Chondrocyte (in vitro differentiated cells): ENCODE results near the gene PRR14L. TPM values are rescaled to one million over a fixed set of nuclear protein-coding genes. Genes with fewer than 3 reads are reported as not detected.
A peak's percentile ranks its signal among the peaks of the same experiment; 100 is the strongest.
"Not testable (repeated sequence)": the region's sequence is repeated elsewhere in the genome, so short reads cannot be mapped to it uniquely, and the experiment has no call there.

Experiments
- DNase-seq: peaks from one replicate; pipeline ENCODE4 v3.0.0; 2021; ENCODE audit warnings: mixed read lengths, low spot score
- H3K27ac Mint-ChIP-seq: one replicate; pipeline ENCODE4 v1.8.0; 2021; ENCODE audit warnings: mild to moderate bottlenecking, moderate library complexity, mixed read lengths; ENCODE audit not compliant: unreplicated experiment
- H3K27me3 Mint-ChIP-seq: 2 replicates; pipeline ENCODE4 v1.8.0; 2021; ENCODE audit warnings: low read depth, mixed read lengths
- H3K36me3 Mint-ChIP-seq: 2 replicates; pipeline ENCODE4 v1.8.0; 2021; ENCODE audit warnings: low read depth, mixed read lengths
- H3K4me1 Mint-ChIP-seq: 2 replicates; pipeline ENCODE4 v1.8.0; 2021; ENCODE audit warnings: low read depth, mild to moderate bottlenecking, mixed read lengths
- H3K4me3 Mint-ChIP-seq: one replicate; pipeline ENCODE4 v1.8.0; 2021; ENCODE audit warnings: mild to moderate bottlenecking, moderate library complexity, mixed read lengths; ENCODE audit not compliant: unreplicated experiment
- H3K9me3 Mint-ChIP-seq: 2 replicates; pipeline ENCODE4 v1.8.0; 2021; ENCODE audit warnings: low read depth, mixed read lengths
- CTCF ChIP-seq: fragments of 200-600 bp; sonication (generic); IDR thresholded peaks from 2 replicates; pipeline ENCODE4 v1.5.0; 2021; ENCODE audit warnings: antibody characterized with exemption, mild to moderate bottlenecking, moderate library complexity
- total RNA-seq: library from RNA; stranded (reverse); gene quantifications from 3 replicates; pipeline ENCODE4 v1.2.1, GENCODE V29; 2021

PRR14L gene
- total RNA-seq, 1 donor from 2014 or later, result 49.1 TPM

DNA sequence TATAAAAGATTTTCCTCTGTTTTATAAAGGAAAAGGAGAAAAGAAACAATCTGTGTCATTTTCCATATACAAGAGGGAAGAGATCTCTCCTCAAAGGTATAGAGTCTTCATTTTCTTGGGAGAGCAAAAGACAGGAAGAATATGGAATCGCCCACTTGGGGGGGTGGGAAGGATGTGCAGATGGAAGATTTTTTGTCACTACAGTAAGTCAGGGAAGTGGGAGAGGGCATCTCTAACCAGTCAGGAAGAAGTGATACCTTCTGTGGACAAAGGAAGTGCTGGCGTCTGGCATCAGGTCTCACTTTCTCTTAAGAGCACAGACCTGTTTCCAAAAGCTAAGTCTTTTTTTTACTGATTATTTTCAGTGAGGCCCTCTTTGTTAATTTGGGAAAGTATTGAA is 1.4 kb downstream of the PRR14L start:
- H3K4me3 Mint-ChIP-seq, result peak overlapping the region; percentile 94
- TF ChIP-seq CTCF, result no peak
- no peaks in the 10 kb centered on the region for H3K27me3 Mint-ChIP-seq
- peaks cover 45% of the 10 kb centered on the region for H3K4me1 Mint-ChIP-seq
- peak overlapping the region; percentile 83 for H3K27ac Mint-ChIP-seq
- H3K9me3 Mint-ChIP-seq, result no peaks in the 10 kb centered on the region
- no peaks in the 10 kb centered on the region for H3K36me3 Mint-ChIP-seq
- no peak for DNase-seq

DNA sequence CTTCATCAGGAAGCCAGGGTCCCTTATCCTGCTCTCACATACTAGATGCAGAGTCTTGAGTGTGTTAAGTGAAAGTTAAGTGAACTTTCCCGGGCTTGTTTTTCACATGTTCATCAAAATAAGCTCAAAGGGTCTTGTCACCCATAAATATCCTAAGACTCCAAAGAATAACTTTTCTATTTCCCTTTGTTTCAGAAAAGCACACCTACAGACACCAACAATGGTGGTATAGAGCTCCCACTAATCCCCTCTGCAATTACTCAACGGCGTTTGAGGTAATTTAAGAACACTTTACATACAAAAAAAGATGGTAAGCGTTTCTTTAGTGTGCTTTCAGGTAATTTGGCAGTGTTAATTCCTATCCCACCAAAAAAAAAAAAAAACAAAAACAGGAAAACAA is 2.5 kb downstream of the PRR14L start:
- no peak overlapping the region for H3K4me3 Mint-ChIP-seq
- no peak for TF ChIP-seq CTCF
- H3K9me3 Mint-ChIP-seq, result no peaks in the 10 kb centered on the region
- H3K27ac Mint-ChIP-seq, result no peak overlapping the region
- H3K4me1 Mint-ChIP-seq, result peaks cover 35% of the 10 kb centered on the region
- DNase-seq, result no peak
- no peaks in the 10 kb centered on the region for H3K27me3 Mint-ChIP-seq
- H3K36me3 Mint-ChIP-seq, result no peaks in the 10 kb centered on the region

GRCh38 chr22:31743871-31744270 is 6.1 kb downstream of the PRR14L start:
- TF ChIP-seq CTCF, result no peak
- Mint-ChIP-seq H3K27ac (no peak overlapping the region), H3K4me1 (peaks cover 31% of the 10 kb centered on the region), H3K4me3 (no peak overlapping the region), H3K27me3 (no peaks in the 10 kb centered on the region), H3K36me3 (peaks cover 3% of the 10 kb centered on the region), H3K9me3 (no peaks in the 10 kb centered on the region)
- no peak for DNase-seq

DNA sequence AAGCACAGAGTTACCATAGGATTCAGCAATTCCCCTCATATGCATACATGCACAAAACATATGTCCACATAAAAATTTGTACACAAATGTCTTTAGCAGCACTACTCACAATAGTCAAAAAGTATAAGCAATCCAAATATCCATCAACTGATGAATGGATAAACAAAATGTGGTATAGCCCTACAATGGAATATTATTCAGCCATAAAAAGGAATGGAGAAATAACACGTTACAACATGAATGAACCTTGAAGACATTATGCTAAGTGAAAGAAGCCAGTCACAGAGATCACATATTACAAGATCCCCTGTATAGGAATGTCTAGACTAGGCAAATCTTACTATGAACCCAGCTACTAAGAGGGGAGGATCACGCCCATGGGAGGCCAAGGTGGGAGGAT is 7.2 kb downstream of the PRR14L start:
- no peaks in the 10 kb centered on the region for H3K27me3 Mint-ChIP-seq
- TF ChIP-seq CTCF, result no peak
- peaks cover 25% of the 10 kb centered on the region for H3K4me1 Mint-ChIP-seq
- H3K36me3 Mint-ChIP-seq, result peaks cover 3% of the 10 kb centered on the region
- no peak overlapping the region for H3K4me3 Mint-ChIP-seq
- no peak for DNase-seq
- no peaks in the 10 kb centered on the region for H3K9me3 Mint-ChIP-seq
- H3K27ac Mint-ChIP-seq, result no peak overlapping the region

DNA sequence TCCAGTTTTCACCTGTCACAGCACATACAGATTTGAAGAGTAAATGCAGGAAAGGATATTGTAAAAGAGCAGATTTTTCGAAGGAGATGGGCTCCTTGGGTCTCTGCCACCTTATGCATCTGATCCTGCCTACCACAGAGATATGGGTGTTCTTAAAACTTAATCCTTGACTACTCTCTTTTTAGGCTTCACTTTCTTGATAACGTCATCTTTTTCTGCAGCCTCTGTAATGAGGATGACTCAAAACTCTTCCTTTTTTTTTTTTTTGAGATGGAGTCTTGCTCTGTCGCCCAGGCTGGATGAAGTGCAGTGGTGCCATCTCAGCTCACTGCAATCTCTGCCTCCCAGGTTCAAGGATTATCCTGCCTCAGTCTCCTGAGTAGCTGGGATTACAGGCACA is 7.8 kb downstream of the PRR14L start:
- Mint-ChIP-seq H3K4me1 (peaks cover 21% of the 10 kb centered on the region), H3K36me3 (peaks cover 3% of the 10 kb centered on the region), H3K4me3 (no peak overlapping the region), H3K9me3 (no peaks in the 10 kb centered on the region), H3K27me3 (no peaks in the 10 kb centered on the region), H3K27ac (no peak overlapping the region)
- TF ChIP-seq CTCF, result no peak
- no peak for DNase-seq

DNA sequence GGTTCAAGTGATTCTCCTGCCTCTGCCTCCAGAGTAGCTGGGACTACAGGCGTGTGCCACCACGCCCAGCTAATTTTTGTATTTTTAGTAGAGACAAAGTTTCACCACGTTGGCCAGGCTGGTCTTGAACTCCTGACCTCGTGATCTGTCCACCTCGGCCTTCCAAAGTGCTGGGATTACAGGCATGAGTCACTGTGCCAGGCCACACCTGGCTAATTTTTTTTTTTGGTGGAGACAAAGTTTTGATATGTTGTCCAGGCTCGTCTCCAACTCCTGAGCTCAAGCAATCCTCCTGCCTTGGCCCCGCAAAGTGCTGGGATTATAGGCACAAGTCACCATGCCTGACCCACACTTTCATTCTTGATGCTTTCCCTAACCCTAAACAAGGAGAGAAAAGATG is 9.6 kb downstream of the PRR14L start:
- not testable (repeated sequence) for H3K9me3 Mint-ChIP-seq, H3K4me3 Mint-ChIP-seq, H3K27ac Mint-ChIP-seq, H3K36me3 Mint-ChIP-seq, DNase-seq, H3K27me3 Mint-ChIP-seq
- peaks cover 16% of the 10 kb centered on the region for H3K4me1 Mint-ChIP-seq
